Dedifferentiated amniotic fluid mesenchymal stem cell (primary cell): ENCODE measurements around the gene MBLAC1.

Experiments used
- DNase-seq: peaks from one replicate; pipeline ENCODE4 v3.0.0-alpha.2; 2016; ENCODE audit errors: extremely low spot score

The MBLAC1 gene

DNA sequence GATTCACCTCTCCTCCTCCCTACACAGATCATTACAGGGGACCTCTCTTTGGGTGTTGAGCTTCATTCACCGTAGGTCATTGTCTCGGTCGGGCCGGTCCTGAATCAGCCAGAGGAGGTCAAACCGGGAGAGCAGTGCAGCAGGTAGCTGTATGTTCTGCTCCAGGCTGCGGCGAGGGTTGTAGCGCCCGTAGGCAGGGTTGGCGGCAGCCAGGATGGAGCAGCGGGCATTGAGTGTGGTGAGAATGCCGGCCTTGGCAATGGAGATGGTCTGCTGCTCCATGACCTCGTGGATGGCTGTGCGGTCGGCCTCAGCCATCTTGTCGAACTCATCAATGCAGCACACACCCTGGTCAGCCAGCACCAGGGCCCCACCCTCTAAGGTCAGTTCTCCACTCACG, 31.1 kb upstream of the MBLAC1 start:
- DNase-seq = no peak

DNA sequence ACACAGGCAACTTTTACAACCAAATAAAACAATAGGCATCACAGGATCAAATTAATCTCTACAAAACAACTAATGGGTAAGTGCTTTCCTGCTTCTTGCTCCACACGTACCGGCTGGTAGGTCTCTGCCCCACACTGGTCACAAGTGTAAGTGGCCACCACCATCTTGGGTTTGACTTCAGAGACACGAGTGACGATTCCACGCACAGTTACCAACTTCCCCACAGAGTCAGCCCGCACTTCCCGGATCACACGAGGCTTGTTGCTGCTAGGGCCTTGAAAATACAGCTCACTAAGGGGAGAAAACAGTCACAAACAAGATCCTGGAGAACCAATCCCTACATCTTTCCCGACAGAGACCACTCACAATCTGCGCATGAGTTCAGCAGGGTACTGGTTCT, 27.9 kb upstream of the MBLAC1 start:
- no peak for DNase-seq

DNA sequence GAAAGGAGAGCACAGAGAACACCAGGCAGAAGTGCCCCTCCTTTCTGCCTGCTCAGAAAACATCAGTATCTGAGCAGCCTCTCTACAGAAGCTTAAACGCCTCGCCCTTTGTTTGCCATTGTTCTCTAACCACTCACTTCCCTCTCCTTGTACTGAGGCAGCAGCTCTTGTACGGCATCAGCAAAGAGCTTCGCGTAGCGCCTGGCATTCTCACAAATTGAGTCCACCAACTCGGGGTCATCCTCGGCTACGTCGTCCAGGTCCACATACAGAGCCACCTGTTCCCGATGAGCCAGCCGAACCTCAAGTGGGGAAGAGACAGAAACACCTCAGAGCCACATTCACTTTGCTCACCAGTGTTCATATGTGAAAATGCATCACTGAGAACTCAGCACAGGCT, 27.3 kb upstream of the MBLAC1 start:
- DNase-seq = no peak

DNA sequence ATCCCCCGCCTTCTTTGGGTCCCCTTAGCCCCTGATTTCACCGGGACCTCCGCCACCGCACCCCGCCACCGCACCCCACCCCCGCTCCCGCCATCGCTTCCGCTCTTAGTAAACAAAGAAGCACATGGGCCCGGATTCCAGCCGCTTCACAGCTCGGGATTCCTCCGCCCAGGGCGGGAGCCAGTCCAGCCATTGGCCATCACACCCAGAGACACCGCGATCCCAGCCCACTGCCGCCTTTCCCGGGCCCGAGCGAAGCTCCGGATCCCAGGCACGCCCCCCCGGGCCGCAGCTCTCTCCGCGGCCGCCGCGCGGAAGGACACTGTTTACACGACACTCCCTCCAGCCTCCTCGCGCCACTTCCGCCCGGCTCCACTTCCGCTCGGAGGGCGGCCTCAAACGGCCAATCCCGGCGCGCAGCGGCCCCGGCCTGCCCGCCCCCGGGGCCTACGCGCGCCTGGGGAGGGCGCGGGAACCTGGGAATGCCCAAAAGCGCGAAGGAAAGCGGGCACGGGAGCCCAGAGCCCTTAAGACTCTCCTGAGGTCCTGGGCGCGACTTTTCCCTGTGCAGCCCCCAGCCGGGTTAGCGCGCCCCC, 26.2 kb upstream of the MBLAC1 start:
- peak; percentile 94 for DNase-seq

DNA sequence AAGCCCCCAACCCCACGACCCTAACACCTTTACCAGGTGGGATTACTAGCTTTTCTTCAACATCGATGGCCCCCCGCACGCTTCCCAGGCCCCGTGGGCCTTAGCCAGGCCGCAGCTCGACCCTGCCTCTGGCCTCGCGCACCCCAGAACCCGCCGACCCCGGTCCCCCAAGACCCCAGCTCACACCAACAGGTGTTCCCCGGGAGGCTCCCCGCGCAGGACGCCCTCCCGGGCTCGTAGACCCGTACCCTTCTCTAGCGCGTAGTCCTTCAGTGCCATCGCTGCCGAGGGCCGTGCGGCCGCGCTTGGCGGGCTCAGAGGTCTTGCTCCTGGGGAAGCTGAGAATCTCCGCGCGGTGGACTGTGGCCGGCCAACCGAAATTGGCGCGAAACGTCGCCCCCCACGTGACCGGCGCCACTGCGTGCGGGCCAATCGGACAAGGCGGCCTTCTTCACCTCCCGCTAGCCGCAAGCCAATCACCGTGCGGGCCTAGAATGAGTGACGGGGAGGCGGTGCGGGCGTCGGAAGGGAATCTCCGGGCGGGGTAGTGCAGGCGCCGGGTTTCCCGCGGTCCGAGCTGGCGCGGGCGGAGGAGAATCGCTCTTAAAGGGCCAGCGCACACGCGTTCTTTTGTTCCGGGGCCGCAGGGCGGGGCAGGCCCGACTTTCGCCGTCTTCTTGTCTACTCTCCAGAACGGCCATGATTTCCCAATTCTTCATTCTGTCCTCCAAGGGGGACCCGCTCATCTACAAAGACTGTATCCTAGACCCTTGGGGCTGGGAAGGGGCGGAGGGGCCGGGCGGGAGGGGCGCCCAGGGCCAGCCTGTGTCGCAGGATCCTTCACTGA, 25.5 kb upstream of the MBLAC1 start, which contains the start of the genes AP4M1 and MCM7:
AP4M1 (plus strand) TSS at position 628 of the 847 bp plus-strand sequence; CDS start at position 700, 72 bp downstream.
MCM7 (minus strand) TSS at position 382 of the 847 bp plus-strand sequence; CDS start at position 279, 103 bp downstream.
- DNase-seq = peak; percentile 98

DNA sequence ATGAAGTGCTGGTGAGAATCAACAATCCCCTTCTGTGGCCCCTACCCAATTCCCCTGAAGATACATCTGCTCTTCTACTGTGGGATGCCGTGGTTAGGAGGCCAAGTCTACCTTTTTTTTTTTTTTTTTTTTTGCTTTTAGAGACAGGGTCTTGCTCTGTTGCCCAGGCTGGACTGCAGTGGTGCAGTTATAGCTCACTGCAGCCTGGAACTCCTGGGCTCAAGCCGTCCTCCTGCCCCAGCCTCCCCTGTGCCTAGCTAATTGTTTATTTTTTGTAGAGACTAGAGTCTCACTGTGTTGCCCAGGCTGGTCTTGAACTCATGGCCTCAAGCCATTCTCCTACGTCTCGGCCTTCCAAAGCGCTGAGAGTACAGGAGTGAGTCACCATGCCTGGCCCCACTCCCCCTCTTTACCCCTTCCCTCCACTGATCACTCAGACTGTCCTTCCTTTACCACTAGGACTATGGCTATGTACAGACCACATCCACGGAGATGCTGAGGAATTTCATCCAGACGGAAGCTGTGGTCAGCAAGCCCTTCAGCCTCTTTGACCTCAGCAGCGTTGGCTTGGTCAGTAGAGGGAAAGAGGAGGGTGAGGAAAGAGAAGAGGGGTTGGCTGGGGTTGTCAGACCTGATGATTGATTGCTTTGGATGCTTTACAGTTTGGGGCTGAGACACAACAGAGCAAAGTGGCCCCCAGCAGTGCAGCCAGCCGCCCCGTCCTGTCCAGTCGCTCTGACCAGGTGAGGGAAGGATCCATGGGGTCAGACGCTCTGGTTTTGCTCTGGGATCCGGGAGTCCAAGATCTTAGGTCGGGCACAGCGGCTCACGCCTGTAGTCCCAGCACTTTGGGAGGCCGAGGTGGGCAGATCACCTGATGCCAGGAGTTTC, 23.6 kb upstream of the MBLAC1 start:
- DNase-seq = no peak

DNA sequence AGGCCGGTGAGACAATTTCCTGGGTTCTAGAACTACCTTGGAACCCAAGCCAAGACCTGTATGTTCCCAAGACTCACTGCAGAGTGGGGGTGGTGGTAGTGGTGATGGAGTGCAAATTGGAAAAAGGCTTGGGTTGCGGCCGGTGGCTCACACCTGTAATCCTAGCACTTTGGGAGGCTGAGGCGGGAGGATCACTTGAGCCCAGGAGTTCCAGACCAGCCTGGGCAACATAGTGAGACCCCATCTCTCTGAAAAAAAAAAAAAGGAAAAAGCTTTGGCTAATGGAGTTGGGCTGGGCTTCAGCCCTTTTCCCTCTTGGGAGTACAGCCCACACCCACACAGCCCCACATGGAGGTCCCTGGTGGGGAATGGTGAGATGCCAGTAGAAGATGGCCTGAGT, 21.2 kb upstream of the MBLAC1 start:
- no peak for DNase-seq

DNA sequence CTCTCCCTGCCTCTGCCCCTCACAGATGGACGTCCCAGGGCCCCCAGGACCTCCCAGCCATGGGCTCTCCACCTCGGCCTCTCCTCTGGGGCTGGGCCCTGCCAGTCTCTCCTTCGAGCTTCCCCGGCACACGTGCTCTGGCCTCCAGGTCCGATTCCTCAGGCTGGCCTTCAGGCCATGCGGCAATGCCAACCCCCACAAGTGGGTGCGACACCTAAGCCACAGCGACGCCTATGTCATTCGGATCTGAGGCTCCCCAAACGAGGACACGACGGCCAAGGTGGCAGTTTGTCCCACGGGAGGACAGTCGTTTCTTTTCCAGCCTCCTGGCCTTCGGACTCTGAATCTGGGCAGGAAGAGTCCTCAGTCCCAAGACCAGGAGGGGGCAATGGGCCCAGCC, 20.1 kb upstream of the MBLAC1 start:
- DNase-seq = no peak

DNA sequence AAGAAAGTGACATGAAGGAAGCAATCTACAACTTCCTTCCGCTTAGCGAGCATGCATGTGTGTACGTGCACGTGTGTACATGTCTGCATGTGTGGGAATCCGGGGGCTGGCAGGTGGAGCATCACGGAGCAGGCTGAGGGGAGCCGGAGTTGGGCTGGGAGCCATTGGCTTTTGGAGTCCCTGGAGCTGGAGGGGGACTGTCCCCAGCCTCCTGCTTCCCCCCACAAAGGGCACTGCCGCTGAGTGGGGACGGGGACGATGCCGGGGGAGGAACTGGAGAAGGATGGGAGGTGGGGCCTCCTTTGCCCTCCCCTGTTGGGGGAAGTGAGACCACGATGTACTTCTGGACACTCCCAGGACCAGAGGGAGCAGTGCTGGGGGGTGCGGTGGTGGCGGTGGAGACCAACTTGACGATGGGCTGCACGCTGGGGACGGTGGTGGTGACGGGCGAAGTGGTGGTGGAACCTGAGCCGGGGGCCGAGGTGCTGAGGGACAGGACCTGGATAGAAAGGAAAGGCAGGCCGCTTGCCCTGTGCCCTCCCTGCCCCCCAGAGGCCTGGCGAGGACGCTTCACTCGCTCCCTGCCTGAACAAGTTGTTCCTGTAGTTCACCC, 19.5 kb upstream of the MBLAC1 start:
- DNase-seq = no peak

DNA sequence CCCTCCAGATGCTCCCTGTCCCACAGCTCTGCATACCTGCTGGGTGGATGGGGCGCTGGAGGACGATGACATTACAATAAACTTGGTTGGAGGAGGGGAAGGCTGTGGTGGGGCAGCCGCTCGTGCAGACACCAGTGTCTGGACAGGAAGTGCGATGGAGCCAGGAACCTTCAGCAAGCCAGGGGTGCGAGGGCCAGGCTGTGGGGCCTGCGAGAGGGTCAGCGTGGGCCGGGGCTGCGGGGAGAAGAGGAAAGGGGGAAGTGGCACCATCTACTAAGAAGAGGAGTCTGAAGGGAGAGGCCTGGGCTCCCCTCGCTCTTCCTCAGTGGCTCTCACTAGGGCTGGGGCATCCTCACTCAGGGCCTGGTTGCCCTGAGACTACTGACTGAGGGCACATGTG, 18.9 kb upstream of the MBLAC1 start:
- DNase-seq = no peak

DNA sequence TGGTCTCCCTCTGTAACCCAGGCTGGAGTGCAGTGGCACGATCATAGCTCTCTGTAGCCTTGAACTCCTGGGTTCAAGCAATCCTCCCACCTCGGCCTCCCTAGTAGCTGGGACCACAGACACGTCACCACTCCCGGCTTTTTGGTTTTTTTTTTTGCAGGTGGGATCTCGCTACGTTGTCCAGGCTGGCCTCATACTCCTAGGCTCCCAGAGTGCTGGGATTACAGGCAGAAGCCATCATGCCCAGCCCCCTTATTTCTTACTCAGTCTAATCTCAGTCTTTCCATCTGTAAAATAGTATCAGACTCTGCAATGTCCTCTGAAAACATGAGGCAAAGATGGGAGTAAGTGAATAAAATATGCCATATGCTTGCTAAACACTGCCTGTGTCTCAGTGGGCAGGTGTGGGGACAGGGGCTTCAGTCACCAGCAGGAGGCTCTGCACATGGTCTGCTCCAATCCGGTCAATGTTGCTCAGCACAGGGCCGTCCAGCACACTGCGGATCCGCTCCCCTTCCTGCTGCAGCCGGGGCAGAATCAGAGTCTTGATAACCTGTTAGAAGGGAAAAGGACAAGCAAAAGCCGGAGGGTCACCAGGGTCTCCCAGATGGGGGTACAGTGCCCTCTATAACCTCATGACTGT, 17.1 kb upstream of the MBLAC1 start:
- no peak for DNase-seq

DNA sequence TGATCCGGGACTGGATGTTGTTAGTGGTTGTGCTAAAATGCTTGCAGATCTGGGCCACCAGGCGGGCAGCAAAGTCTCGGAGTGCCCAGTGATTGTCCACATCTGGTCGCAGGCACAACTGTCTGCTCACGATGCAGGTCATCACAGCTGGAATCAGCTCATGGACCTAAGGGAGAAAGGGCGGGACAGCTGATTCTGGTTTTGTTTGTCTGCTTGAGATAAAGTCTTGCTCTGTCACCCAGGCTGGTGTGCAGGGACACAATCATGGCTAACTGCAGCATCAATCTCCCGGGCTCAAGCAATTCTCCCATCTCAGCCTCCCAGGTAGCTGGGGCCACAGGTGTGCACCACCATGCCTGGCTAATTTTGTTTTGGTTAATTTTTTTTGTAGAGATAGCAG, 15.6 kb upstream of the MBLAC1 start:
- DNase-seq = no peak

DNA sequence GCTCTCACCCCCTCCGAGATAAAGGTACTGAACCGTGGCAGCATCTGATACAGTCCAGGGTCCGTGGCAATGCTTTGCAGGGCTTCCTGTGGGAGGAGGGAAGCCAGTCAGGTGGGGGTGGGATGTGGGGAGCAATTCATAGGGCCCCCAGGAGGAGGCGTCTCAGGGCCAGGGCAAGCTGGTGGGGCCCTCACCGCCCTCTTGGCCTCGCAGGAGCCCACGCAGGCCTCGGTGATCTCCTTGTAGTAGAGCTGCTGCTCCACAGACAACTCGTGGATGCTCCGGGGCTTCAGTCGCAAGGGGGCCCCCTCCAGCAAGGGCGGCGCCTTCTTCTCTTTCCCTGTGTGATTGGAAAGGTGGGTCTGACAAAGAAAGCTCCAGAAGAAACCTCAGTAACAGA, 14.9 kb upstream of the MBLAC1 start:
- DNase-seq = no peak

DNA sequence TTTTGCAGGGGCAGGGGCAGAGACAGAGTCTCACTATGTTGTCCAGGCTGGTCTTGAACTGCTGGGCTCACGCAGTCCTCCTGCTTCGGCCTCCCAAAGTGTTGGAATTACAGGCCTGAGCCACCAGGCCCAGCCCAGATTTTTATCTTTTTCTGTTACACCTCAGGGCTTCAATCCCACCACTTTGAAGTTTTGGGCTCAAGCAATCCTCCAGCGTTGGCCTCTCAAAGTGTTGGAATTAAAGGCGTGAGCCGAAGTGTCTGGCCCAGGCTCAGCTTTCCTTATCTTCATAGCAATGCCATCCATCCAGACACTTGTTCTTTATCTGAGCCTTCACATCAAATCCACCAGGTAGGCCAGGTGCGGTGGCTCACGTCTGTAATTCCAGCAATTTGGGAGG, 11.7 kb upstream of the MBLAC1 start:
- DNase-seq = no peak

DNA sequence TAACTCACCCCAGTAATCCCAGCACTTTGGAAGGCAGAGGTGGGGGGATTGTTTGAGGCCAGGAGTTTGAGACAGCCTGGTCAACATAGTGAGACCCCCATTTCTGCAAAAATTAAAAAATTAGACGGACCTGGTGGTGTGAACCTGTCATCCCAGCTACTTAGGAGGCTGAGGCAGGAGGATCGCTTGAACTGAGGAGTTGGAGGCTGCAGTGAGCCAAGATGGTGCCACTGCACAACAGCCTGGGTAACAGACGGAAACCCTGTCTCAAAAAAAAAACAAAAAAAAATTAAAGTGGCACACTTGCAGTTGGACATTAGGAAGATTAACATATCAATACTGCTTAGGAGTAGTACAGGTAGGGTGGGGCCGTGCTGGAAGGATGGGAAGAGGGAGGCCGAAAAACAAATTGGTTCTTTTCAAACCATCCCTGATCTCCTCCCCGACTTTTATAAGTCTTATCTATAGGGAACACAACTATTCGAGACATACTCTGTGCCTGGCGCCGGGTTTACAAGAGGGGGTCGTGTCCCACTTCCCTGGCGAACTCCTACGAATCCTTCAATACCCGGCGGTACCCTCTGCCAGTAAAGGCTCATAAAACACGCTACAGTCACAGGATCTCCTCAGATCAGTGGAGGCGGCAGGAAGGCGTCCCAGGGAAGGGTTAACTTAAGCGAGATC, 8.2 kb upstream of the MBLAC1 start:
- no peak for DNase-seq

DNA sequence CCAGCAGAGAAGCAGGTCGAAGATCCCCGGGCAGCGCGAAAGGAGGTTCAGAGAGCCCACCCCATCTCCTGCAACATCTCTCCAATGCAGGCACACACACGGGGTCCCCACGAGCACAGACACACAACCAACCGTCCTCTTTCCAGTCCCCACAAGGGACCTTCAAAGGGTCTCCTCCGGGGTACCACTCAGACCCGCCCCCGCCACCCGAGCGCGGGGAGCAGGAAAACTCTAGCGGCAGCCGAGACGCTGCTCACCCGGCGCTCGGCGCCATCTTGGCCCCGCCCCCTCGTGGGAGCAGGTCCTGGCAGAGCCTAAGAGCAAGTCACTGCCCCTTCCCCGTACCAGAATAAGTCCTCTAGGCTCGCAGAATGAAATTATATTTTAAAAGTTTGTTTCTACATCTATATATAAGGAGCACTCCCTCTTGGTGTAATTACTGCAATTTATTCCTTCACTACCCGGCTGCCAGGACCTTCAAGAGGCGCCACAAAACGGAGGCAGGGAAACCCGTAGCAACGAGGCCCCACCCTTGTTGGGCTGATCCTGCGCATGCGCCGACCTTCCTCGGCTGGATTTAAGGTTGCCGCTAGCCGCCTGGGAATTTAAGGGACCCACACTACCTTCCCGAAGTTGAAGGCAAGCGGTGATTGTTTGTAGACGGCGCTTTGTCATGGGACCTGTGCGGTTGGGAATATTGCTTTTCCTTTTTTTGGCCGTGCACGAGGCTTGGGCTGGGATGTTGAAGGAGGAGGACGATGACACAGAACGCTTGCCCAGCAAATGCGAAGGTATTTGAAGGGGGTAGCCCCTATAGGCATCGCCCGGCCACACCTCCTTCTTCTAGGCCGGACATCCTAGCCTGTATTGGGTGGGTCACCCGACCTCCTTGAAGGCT, 7.4 kb upstream of the MBLAC1 start, which contains the start of the genes CNPY4 and TAF6:
CNPY4 (plus strand) TSS at position 563 of the 898 bp plus-strand sequence; CDS start at position 674, 111 bp downstream.
TAF6 (minus strand) TSS at position 287 of the 898 bp plus-strand sequence. CDS start 5,149 bp downstream, outside the sequence.
- peak; percentile 94 for DNase-seq

DNA sequence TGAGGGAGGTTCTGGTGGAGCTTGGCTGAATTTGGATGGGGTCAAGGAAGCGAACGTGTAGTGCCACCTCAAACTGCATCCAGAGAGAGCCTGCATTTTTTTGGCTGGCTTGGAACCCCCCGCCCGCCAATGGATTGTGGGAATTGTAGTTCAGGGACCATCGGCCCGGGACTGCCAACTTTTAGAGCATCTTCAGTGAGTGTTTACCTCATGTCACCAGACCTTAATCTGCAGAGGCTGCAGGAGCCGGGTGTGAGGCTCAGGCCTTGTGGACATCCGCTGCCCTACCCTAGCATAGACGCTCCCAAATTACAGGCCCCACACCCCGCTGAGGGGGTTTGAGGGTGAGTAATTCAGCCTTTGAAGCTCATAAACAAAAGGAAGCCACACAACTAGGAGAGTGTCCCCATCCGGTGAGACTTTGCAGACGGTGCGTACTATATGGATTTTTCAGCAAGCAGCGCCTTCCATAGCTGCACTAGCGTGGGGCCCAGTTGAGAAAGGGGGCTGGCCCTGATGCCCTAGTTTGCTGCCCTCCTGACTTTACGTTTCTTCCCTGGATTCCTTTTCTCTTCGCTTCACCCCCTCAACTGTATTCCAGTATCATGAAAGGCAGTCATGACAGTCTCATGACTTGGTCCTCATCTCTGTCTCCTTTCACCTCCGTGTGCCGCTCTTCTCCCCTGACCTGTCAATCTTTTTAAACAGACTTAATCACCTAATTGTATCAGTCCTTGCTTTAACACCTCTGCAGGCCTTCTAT, 6.6 kb upstream of the MBLAC1 start:
- DNase-seq = peak; percentile 46

DNA sequence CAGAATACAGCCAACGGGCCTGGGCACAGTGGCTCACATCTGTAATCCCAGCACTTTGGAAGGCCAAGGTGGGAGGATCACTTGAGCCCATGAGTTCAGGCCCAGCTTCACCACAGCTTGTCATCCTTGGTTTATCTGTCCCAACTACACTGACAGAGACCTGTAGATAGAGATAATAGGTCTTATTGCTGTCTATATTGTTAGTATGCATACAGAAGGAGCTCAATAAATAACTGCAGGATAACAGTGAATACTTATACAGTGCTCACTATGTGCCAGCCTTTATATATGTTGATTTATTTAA, 6.1 kb upstream of the MBLAC1 start:
- no peak for DNase-seq

DNA sequence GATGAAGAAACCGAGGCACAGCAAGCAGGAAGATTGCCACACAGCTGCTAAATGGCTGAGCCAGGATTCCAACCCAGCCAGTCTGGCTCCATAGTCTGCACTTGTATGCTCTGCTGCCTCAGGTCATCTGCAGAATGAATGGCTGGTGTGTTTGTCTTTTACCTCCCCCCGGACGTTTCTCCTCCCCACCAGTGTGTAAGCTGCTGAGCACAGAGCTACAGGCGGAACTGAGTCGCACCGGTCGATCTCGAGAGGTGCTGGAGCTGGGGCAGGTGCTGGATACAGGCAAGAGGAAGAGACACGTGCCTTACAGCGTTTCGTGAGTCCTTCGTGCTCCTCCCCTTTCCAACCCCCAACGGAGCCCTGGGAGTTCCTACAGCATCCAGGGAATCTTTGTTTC, 4.7 kb upstream of the MBLAC1 start:
- DNase-seq = no peak
